H9 (cell line): ENCODE data around the gene ASTN1. TPM values are rescaled to one million over a fixed set of nuclear protein-coding genes. Genes with fewer than 3 reads are reported as not detected.

Experiments
- DNase-seq: peaks from one replicate; pipeline ENCODE4 v3.0.0-alpha.2; 2017
- H2AFZ ChIP-seq: one replicate; pipeline ENCODE4 v1.6.1; 2013; ENCODE audit warnings: mild to moderate bottlenecking, low read length, control low read depth, moderate library complexity
- H2AK5ac ChIP-seq: 2 replicates; pipeline ENCODE4 v1.6.1; 2013; ENCODE audit warnings: low read length, control low read depth, mixed read lengths; ENCODE audit not compliant: insufficient read length
- H2BK120ac ChIP-seq: one replicate; pipeline ENCODE4 v1.6.1; 2013; ENCODE audit warnings: low read depth, mild to moderate bottlenecking, low read length, control low read depth, inconsistent platforms; ENCODE audit not compliant: poor library complexity, severe bottlenecking
- H2BK12ac ChIP-seq: 2 replicates; pipeline ENCODE4 v1.6.1; 2013; ENCODE audit warnings: low read length, control low read depth, mixed read lengths, low read depth; ENCODE audit not compliant: insufficient read length
- H2BK15ac ChIP-seq: 2 replicates; pipeline ENCODE4 v1.6.1; 2013; ENCODE audit warnings: low read depth, low read length, control low read depth
- H2BK20ac ChIP-seq: one replicate; pipeline ENCODE4 v1.6.1; 2013; ENCODE audit warnings: low read depth, mild to moderate bottlenecking, low read length, control low read depth, inconsistent platforms; ENCODE audit not compliant: poor library complexity, severe bottlenecking
- H2BK5ac ChIP-seq: 2 replicates; pipeline ENCODE4 v1.6.1; 2013; ENCODE audit warnings: low read length, control low read depth, mixed read lengths; ENCODE audit not compliant: insufficient read length
- H3K14ac ChIP-seq: 2 replicates; pipeline ENCODE4 v1.6.1; 2013; ENCODE audit warnings: low read length, control low read depth; ENCODE audit not compliant: insufficient read depth
- H3K18ac ChIP-seq: 2 replicates; pipeline ENCODE4 v1.6.1; 2013; ENCODE audit warnings: low read depth, mild to moderate bottlenecking, mixed read lengths, low read length, control low read depth; ENCODE audit not compliant: insufficient read length
- H3K23ac ChIP-seq: 2 replicates; pipeline ENCODE4 v1.6.1; 2013; ENCODE audit warnings: low read length, control low read depth, mixed read lengths, low read depth; ENCODE audit not compliant: insufficient read length
- H3K23me2 ChIP-seq: 2 replicates; pipeline ENCODE4 v1.6.1; 2013; ENCODE audit warnings: low read depth, mild to moderate bottlenecking, mixed read lengths, low read length, control low read depth; ENCODE audit not compliant: insufficient read length, poor library complexity, severe bottlenecking
- H3K27ac ChIP-seq: 2 replicates; pipeline ENCODE4 v1.5.1; 2013; ENCODE audit warnings: low read length, control low read depth, mixed read lengths, low read depth; ENCODE audit not compliant: insufficient read length
- H3K27me3 ChIP-seq: 2 replicates; pipeline ENCODE4 v1.6.1; 2013; ENCODE audit warnings: low read length, control low read depth, inconsistent platforms; ENCODE audit not compliant: insufficient read depth
- H3K4ac ChIP-seq: 2 replicates; pipeline ENCODE4 v1.6.1; 2013; ENCODE audit warnings: low read depth, mild to moderate bottlenecking, control low read depth, inconsistent platforms, low read length, moderate library complexity
- H3K4me1 ChIP-seq: 2 replicates; pipeline ENCODE4 v1.6.1; 2013; ENCODE audit warnings: low read length, control low read depth, inconsistent platforms; ENCODE audit not compliant: insufficient read depth
- H3K4me2 ChIP-seq: 2 replicates; pipeline ENCODE4 v1.6.1; 2013; ENCODE audit warnings: low read length, control low read depth, mixed read lengths; ENCODE audit not compliant: insufficient read length, insufficient read depth
- H3K56ac ChIP-seq: 2 replicates; pipeline ENCODE4 v1.6.1; 2013; ENCODE audit warnings: low read depth, mild to moderate bottlenecking, mixed read lengths, low read length, control low read depth; ENCODE audit not compliant: insufficient read length
- H3K79me1 ChIP-seq: 2 replicates; pipeline ENCODE4 v1.6.1; 2013; ENCODE audit warnings: low read depth, mild to moderate bottlenecking, moderate library complexity, low read length, control low read depth, inconsistent platforms; ENCODE audit not compliant: insufficient read depth, poor library complexity, severe bottlenecking
- H3K79me2 ChIP-seq: 2 replicates; pipeline ENCODE4 v1.6.1; 2013; ENCODE audit warnings: low read length, control low read depth, inconsistent platforms; ENCODE audit not compliant: insufficient read depth
- H3K9ac ChIP-seq: 2 replicates; pipeline ENCODE4 v1.6.1; 2013; ENCODE audit warnings: low read length, control low read depth, mixed read lengths; ENCODE audit not compliant: insufficient read length; ENCODE audit errors: extremely low read depth
- H3K9me3 ChIP-seq: one replicate; pipeline ENCODE4 v1.6.1; 2013; ENCODE audit warnings: low read depth, low read length, inconsistent platforms; ENCODE audit not compliant: control insufficient read depth
- H3T11ph ChIP-seq: one replicate; pipeline ENCODE4 v1.6.1; 2013; ENCODE audit warnings: mild to moderate bottlenecking, low read length, control low read depth, inconsistent platforms
- H4K20me1 ChIP-seq: one replicate; pipeline ENCODE4 v1.6.1; 2013; ENCODE audit not compliant: control insufficient read depth, insufficient read length, insufficient read depth
- H4K5ac ChIP-seq: 2 replicates; pipeline ENCODE4 v1.6.1; 2013; ENCODE audit warnings: low read depth, mild to moderate bottlenecking, mixed read lengths, low read length, control low read depth; ENCODE audit not compliant: insufficient read length
- H4K8ac ChIP-seq: replicated peaks from 2 replicates; pipeline ENCODE4 v1.6.1; 2013; ENCODE audit warnings: low read length, control low read depth, mixed read lengths, low read depth; ENCODE audit not compliant: insufficient read length
- H4K91ac ChIP-seq: 2 replicates; pipeline ENCODE4 v1.6.1; 2013; ENCODE audit warnings: low read depth, mild to moderate bottlenecking, moderate library complexity, mixed read lengths, low read length, control low read depth; ENCODE audit not compliant: insufficient read length
- H3K27ac Mint-ChIP-seq, 3 experiments: 2 replicates in 2 of 3; 3 replicates in 1 of 3; pipeline ENCODE4 v1.8.0; 2020 to 2021; ENCODE audit warnings: mixed read lengths in 3 of 3, mild to moderate bottlenecking in 1 of 3, moderate library complexity in 1 of 3
- H3K27me3 Mint-ChIP-seq: 2 replicates; pipeline ENCODE4 v1.8.0; 2021; ENCODE audit warnings: low read depth, mild to moderate bottlenecking, moderate library complexity, mixed read lengths
- H3K36me3 Mint-ChIP-seq, 3 experiments: 2 replicates in 2 of 3; 3 replicates in 1 of 3; pipeline ENCODE4 v1.8.0; 2020 to 2021; ENCODE audit warnings: low read depth in 3 of 3, mixed read lengths in 3 of 3; ENCODE audit not compliant: insufficient read depth in 1 of 3
- H3K4me1 Mint-ChIP-seq, 2 experiments: 2 replicates each; pipeline ENCODE4 v1.8.0; 2020; ENCODE audit warnings: mixed read lengths in 2 of 2
- H3K4me3 Mint-ChIP-seq, 2 experiments: 2 replicates in 1 of 2; 3 replicates in 1 of 2; pipeline ENCODE4 v1.8.0; 2020 to 2021; ENCODE audit warnings: mild to moderate bottlenecking in 2 of 2, mixed read lengths in 2 of 2, moderate library complexity in 1 of 2
- H3K9me3 Mint-ChIP-seq, 2 experiments: 2 replicates in 1 of 2; 3 replicates in 1 of 2; pipeline ENCODE4 v1.8.0; 2020; ENCODE audit warnings: mild to moderate bottlenecking in 2 of 2, mixed read lengths in 2 of 2, moderate library complexity in 1 of 2
- WGBS: extraction: QIAGEN DNeasy Blood & Tissue Kit; methylation state at CpG from one replicate; pipeline ENCODE4 v1.1.7; 2013; ENCODE audit warnings: missing lambda C conversion rate, low lambda C conversion rate, mixed read lengths; ENCODE audit not compliant: insufficient read length; ENCODE audit errors: extremely low coverage; 5-methylcytosine and 5-hydroxymethylcytosine counted together
- total RNA-seq: library from RNA; stranded (reverse); gene quantifications from 2 replicates; pipeline ENCODE4 v1.2.1, GENCODE V29; 2021
- TF ChIP-seq, protein P1 (sequence below): fragments of 200-600 bp; sonication (generic); conservative IDR thresholded peaks from 3 replicates; pipeline ENCODE4 v1.8.0; 2021; ENCODE audit warnings: antibody characterized with exemption, mild to moderate bottlenecking

Gene ASTN1
- total RNA-seq, 1 experiment from 2014 or later = 0.98 TPM

DNA sequence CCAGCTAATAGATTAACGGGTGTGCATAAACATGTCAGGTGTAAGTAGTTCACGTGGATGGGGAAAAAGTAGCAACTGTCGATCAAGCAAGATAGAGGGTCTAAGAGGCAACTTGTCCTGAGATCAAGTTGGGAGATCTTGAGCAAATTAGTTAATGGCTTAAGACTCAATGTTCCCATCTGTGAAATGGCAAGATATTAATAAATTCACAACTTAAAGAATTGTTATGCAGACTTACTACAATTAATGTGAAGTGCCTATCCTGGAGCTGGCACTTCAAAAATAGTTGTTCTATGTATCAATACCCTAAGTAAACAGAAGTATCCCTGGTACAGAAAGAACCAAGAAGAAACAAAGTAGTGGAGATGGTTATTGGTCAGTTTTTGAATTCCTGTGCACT, 312.4 kb downstream of the ASTN1 start:
- H3K79me1 ChIP-seq = no peaks in the 10 kb centered on the region
- no peak overlapping the region for H3K56ac ChIP-seq
- DNase-seq = no peak
- no peak overlapping the region for H3K23ac ChIP-seq
- H3K4ac ChIP-seq = no peak overlapping the region
- H3K9me3 Mint-ChIP-seq = no peaks in the 10 kb centered on the region
- H3K4me1 ChIP-seq = no peaks in the 10 kb centered on the region
- H4K91ac ChIP-seq = no peak overlapping the region
- H4K20me1 ChIP-seq = no peaks in the 10 kb centered on the region
- no peak overlapping the region for H3K4me3 Mint-ChIP-seq
- H3K36me3 Mint-ChIP-seq = no peaks in the 10 kb centered on the region; a peak in 1 of 7 replicates
- no peak overlapping the region for H2BK120ac ChIP-seq
- H3K27ac Mint-ChIP-seq = no peak overlapping the region
- H2BK15ac ChIP-seq = no peak overlapping the region
- H3K23me2 ChIP-seq = no peaks in the 10 kb centered on the region
- no peaks in the 10 kb centered on the region; the same call in 1 of the 2 replicates for H3K27me3 Mint-ChIP-seq
- no peaks in the 10 kb centered on the region for H3K79me2 ChIP-seq
- H3K14ac ChIP-seq = no peak overlapping the region
- H2AFZ ChIP-seq = no peak overlapping the region
- no peaks in the 10 kb centered on the region for H3K27me3 ChIP-seq
- no CpG with 5 or more reads among the region's 3 CpGs for WGBS
- no peak overlapping the region for H2BK20ac ChIP-seq
- H3K4me1 Mint-ChIP-seq = no peaks in the 10 kb centered on the region
- H3K9ac ChIP-seq = no peak overlapping the region
- no peaks in the 10 kb centered on the region for H3K9me3 ChIP-seq
- H3K18ac ChIP-seq = no peak overlapping the region
- TF ChIP-seq, protein P1, sequence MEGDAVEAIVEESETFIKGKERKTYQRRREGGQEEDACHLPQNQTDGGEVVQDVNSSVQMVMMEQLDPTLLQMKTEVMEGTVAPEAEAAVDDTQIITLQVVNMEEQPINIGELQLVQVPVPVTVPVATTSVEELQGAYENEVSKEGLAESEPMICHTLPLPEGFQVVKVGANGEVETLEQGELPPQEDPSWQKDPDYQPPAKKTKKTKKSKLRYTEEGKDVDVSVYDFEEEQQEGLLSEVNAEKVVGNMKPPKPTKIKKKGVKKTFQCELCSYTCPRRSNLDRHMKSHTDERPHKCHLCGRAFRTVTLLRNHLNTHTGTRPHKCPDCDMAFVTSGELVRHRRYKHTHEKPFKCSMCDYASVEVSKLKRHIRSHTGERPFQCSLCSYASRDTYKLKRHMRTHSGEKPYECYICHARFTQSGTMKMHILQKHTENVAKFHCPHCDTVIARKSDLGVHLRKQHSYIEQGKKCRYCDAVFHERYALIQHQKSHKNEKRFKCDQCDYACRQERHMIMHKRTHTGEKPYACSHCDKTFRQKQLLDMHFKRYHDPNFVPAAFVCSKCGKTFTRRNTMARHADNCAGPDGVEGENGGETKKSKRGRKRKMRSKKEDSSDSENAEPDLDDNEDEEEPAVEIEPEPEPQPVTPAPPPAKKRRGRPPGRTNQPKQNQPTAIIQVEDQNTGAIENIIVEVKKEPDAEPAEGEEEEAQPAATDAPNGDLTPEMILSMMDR = no peak
- H3T11ph ChIP-seq = no peak overlapping the region
- H2BK5ac ChIP-seq = no peak overlapping the region
- H4K8ac ChIP-seq = no peak overlapping the region
- no peak overlapping the region for H3K4me2 ChIP-seq
- no peak overlapping the region for H3K27ac ChIP-seq
- no peak overlapping the region for H2AK5ac ChIP-seq
- H4K5ac ChIP-seq = no peak overlapping the region
- no peak overlapping the region for H2BK12ac ChIP-seq
